H9 (cell line): Measurements from ENCODE around the gene PTTG1IP. TPM values are rescaled to one million over a fixed set of nuclear protein-coding genes. Genes with fewer than 3 reads are reported as not detected.

Source experiments
- DNase-seq: peaks from one replicate; pipeline ENCODE4 v3.0.0-alpha.2; 2017
- H2AFZ ChIP-seq: one replicate; pipeline ENCODE4 v1.6.1; 2013; ENCODE audit warnings: mild to moderate bottlenecking, low read length, control low read depth, moderate library complexity
- H2AK5ac ChIP-seq: 2 replicates; pipeline ENCODE4 v1.6.1; 2013; ENCODE audit warnings: low read length, control low read depth, mixed read lengths; ENCODE audit not compliant: insufficient read length
- H2BK120ac ChIP-seq: one replicate; pipeline ENCODE4 v1.6.1; 2013; ENCODE audit warnings: low read depth, mild to moderate bottlenecking, low read length, control low read depth, inconsistent platforms; ENCODE audit not compliant: poor library complexity, severe bottlenecking
- H2BK12ac ChIP-seq: 2 replicates; pipeline ENCODE4 v1.6.1; 2013; ENCODE audit warnings: low read length, control low read depth, mixed read lengths, low read depth; ENCODE audit not compliant: insufficient read length
- H2BK15ac ChIP-seq: 2 replicates; pipeline ENCODE4 v1.6.1; 2013; ENCODE audit warnings: low read depth, low read length, control low read depth
- H2BK20ac ChIP-seq: one replicate; pipeline ENCODE4 v1.6.1; 2013; ENCODE audit warnings: low read depth, mild to moderate bottlenecking, low read length, control low read depth, inconsistent platforms; ENCODE audit not compliant: poor library complexity, severe bottlenecking
- H2BK5ac ChIP-seq: 2 replicates; pipeline ENCODE4 v1.6.1; 2013; ENCODE audit warnings: low read length, control low read depth, mixed read lengths; ENCODE audit not compliant: insufficient read length
- H3K14ac ChIP-seq: 2 replicates; pipeline ENCODE4 v1.6.1; 2013; ENCODE audit warnings: low read length, control low read depth; ENCODE audit not compliant: insufficient read depth
- H3K18ac ChIP-seq: 2 replicates; pipeline ENCODE4 v1.6.1; 2013; ENCODE audit warnings: low read depth, mild to moderate bottlenecking, mixed read lengths, low read length, control low read depth; ENCODE audit not compliant: insufficient read length
- H3K23ac ChIP-seq: 2 replicates; pipeline ENCODE4 v1.6.1; 2013; ENCODE audit warnings: low read length, control low read depth, mixed read lengths, low read depth; ENCODE audit not compliant: insufficient read length
- H3K23me2 ChIP-seq: 2 replicates; pipeline ENCODE4 v1.6.1; 2013; ENCODE audit warnings: low read depth, mild to moderate bottlenecking, mixed read lengths, low read length, control low read depth; ENCODE audit not compliant: insufficient read length, poor library complexity, severe bottlenecking
- H3K27ac ChIP-seq: 2 replicates; pipeline ENCODE4 v1.5.1; 2013; ENCODE audit warnings: low read length, control low read depth, mixed read lengths, low read depth; ENCODE audit not compliant: insufficient read length
- H3K27me3 ChIP-seq: 2 replicates; pipeline ENCODE4 v1.6.1; 2013; ENCODE audit warnings: low read length, control low read depth, inconsistent platforms; ENCODE audit not compliant: insufficient read depth
- H3K4ac ChIP-seq: 2 replicates; pipeline ENCODE4 v1.6.1; 2013; ENCODE audit warnings: low read depth, mild to moderate bottlenecking, control low read depth, inconsistent platforms, low read length, moderate library complexity
- H3K4me1 ChIP-seq: 2 replicates; pipeline ENCODE4 v1.6.1; 2013; ENCODE audit warnings: low read length, control low read depth, inconsistent platforms; ENCODE audit not compliant: insufficient read depth
- H3K4me2 ChIP-seq: 2 replicates; pipeline ENCODE4 v1.6.1; 2013; ENCODE audit warnings: low read length, control low read depth, mixed read lengths; ENCODE audit not compliant: insufficient read length, insufficient read depth
- H3K56ac ChIP-seq: 2 replicates; pipeline ENCODE4 v1.6.1; 2013; ENCODE audit warnings: low read depth, mild to moderate bottlenecking, mixed read lengths, low read length, control low read depth; ENCODE audit not compliant: insufficient read length
- H3K79me1 ChIP-seq: 2 replicates; pipeline ENCODE4 v1.6.1; 2013; ENCODE audit warnings: low read depth, mild to moderate bottlenecking, moderate library complexity, low read length, control low read depth, inconsistent platforms; ENCODE audit not compliant: insufficient read depth, poor library complexity, severe bottlenecking
- H3K79me2 ChIP-seq: 2 replicates; pipeline ENCODE4 v1.6.1; 2013; ENCODE audit warnings: low read length, control low read depth, inconsistent platforms; ENCODE audit not compliant: insufficient read depth
- H3K9ac ChIP-seq: 2 replicates; pipeline ENCODE4 v1.6.1; 2013; ENCODE audit warnings: low read length, control low read depth, mixed read lengths; ENCODE audit not compliant: insufficient read length; ENCODE audit errors: extremely low read depth
- H3K9me3 ChIP-seq: one replicate; pipeline ENCODE4 v1.6.1; 2013; ENCODE audit warnings: low read depth, low read length, inconsistent platforms; ENCODE audit not compliant: control insufficient read depth
- H3T11ph ChIP-seq: one replicate; pipeline ENCODE4 v1.6.1; 2013; ENCODE audit warnings: mild to moderate bottlenecking, low read length, control low read depth, inconsistent platforms
- H4K20me1 ChIP-seq: one replicate; pipeline ENCODE4 v1.6.1; 2013; ENCODE audit not compliant: control insufficient read depth, insufficient read length, insufficient read depth
- H4K5ac ChIP-seq: 2 replicates; pipeline ENCODE4 v1.6.1; 2013; ENCODE audit warnings: low read depth, mild to moderate bottlenecking, mixed read lengths, low read length, control low read depth; ENCODE audit not compliant: insufficient read length
- H4K8ac ChIP-seq: replicated peaks from 2 replicates; pipeline ENCODE4 v1.6.1; 2013; ENCODE audit warnings: low read length, control low read depth, mixed read lengths, low read depth; ENCODE audit not compliant: insufficient read length
- H4K91ac ChIP-seq: 2 replicates; pipeline ENCODE4 v1.6.1; 2013; ENCODE audit warnings: low read depth, mild to moderate bottlenecking, moderate library complexity, mixed read lengths, low read length, control low read depth; ENCODE audit not compliant: insufficient read length
- H3K27ac Mint-ChIP-seq, 3 experiments: 2 replicates in 2 of 3; 3 replicates in 1 of 3; pipeline ENCODE4 v1.8.0; 2020 to 2021; ENCODE audit warnings: mixed read lengths in 3 of 3, mild to moderate bottlenecking in 1 of 3, moderate library complexity in 1 of 3
- H3K27me3 Mint-ChIP-seq: 2 replicates; pipeline ENCODE4 v1.8.0; 2021; ENCODE audit warnings: low read depth, mild to moderate bottlenecking, moderate library complexity, mixed read lengths
- H3K36me3 Mint-ChIP-seq, 3 experiments: 2 replicates in 2 of 3; 3 replicates in 1 of 3; pipeline ENCODE4 v1.8.0; 2020 to 2021; ENCODE audit warnings: low read depth in 3 of 3, mixed read lengths in 3 of 3; ENCODE audit not compliant: insufficient read depth in 1 of 3
- H3K4me1 Mint-ChIP-seq, 2 experiments: 2 replicates each; pipeline ENCODE4 v1.8.0; 2020; ENCODE audit warnings: mixed read lengths in 2 of 2
- H3K4me3 Mint-ChIP-seq, 2 experiments: 2 replicates in 1 of 2; 3 replicates in 1 of 2; pipeline ENCODE4 v1.8.0; 2020 to 2021; ENCODE audit warnings: mild to moderate bottlenecking in 2 of 2, mixed read lengths in 2 of 2, moderate library complexity in 1 of 2
- H3K9me3 Mint-ChIP-seq, 2 experiments: 2 replicates in 1 of 2; 3 replicates in 1 of 2; pipeline ENCODE4 v1.8.0; 2020; ENCODE audit warnings: mild to moderate bottlenecking in 2 of 2, mixed read lengths in 2 of 2, moderate library complexity in 1 of 2
- CTCF ChIP-seq: fragments of 200-600 bp; sonication (generic); conservative IDR thresholded peaks from 3 replicates; pipeline ENCODE4 v1.8.0; 2021; ENCODE audit warnings: antibody characterized with exemption, mild to moderate bottlenecking
- WGBS: extraction: QIAGEN DNeasy Blood & Tissue Kit; methylation state at CpG from one replicate; pipeline ENCODE4 v1.1.7; 2013; ENCODE audit warnings: missing lambda C conversion rate, low lambda C conversion rate, mixed read lengths; ENCODE audit not compliant: insufficient read length; ENCODE audit errors: extremely low coverage; 5-methylcytosine and 5-hydroxymethylcytosine counted together
- total RNA-seq: library from RNA; stranded (reverse); gene quantifications from 2 replicates; pipeline ENCODE4 v1.2.1, GENCODE V29; 2021

The PTTG1IP gene
- total RNA-seq, 1 experiment from 2014 or later, result 107 TPM

GRCh38 chr21:44804762-44805161, 68.7 kb downstream of the PTTG1IP start:
- no peak overlapping the region for H2BK5ac ChIP-seq
- H3K18ac ChIP-seq, result no peak overlapping the region
- H3K79me2 ChIP-seq, result peaks cover 5% of the 10 kb centered on the region; the same call in 1 of the 2 replicates
- peaks cover 8 to 52% (median 43%) of the 10 kb centered on the region in 3 experiments; a peak in 5 of 7 replicates for H3K36me3 Mint-ChIP-seq
- H4K20me1 ChIP-seq, result no peaks in the 10 kb centered on the region
- no peaks in the 10 kb centered on the region for H3K4me1 ChIP-seq
- no peak overlapping the region for H3K14ac ChIP-seq
- H3K23me2 ChIP-seq, result peaks cover 13% of the 10 kb centered on the region
- no CpG with 5 or more reads among the region's 6 CpGs for WGBS
- H2AK5ac ChIP-seq, result no peak overlapping the region
- no peak overlapping the region for H3K9ac ChIP-seq
- no peak for TF ChIP-seq CTCF
- H4K91ac ChIP-seq, result no peak overlapping the region
- H3K27ac Mint-ChIP-seq, result no peak overlapping the region
- H4K5ac ChIP-seq, result no peak overlapping the region
- no peak overlapping the region for H2BK15ac ChIP-seq
- H3K4me1 Mint-ChIP-seq, result peaks cover 19 to 22% of the 10 kb centered on the region in 2 experiments
- H3K23ac ChIP-seq, result no peak overlapping the region
- no peaks in the 10 kb centered on the region for H3K79me1 ChIP-seq
- H3T11ph ChIP-seq, result no peak overlapping the region
- H3K4me2 ChIP-seq, result no peak overlapping the region
- H2AFZ ChIP-seq, result no peak overlapping the region
- no peak overlapping the region for H2BK20ac ChIP-seq
- H4K8ac ChIP-seq, result no peak overlapping the region
- H3K9me3 Mint-ChIP-seq, result no peaks in the 10 kb centered on the region
- H2BK120ac ChIP-seq, result no peak overlapping the region
- no peak overlapping the region for H2BK12ac ChIP-seq
- no peak overlapping the region for H3K56ac ChIP-seq
- no peaks in the 10 kb centered on the region for H3K9me3 ChIP-seq
- no peak overlapping the region for H3K4me3 Mint-ChIP-seq
- no peaks in the 10 kb centered on the region for H3K27me3 ChIP-seq
- no peak for DNase-seq
- H3K27ac ChIP-seq, result no peak overlapping the region
- no peak overlapping the region for H3K4ac ChIP-seq
- no peaks in the 10 kb centered on the region for H3K27me3 Mint-ChIP-seq
